A549 (cell line): Measurements from ENCODE around the gene KCNG2. TPM values are rescaled to one million over a fixed set of nuclear protein-coding genes. Genes with fewer than 3 reads are reported as not detected.

ENCODE experiments used
- ATAC-seq, 2 experiments: fragments of 200-7000 bp in 1 of 2; fragments of >200 bp in 1 of 2; cut with Nextera tagmentation in 1 of 2; cut with Tn5 transposase in 1 of 2; 3 replicates each; pipeline versions ENCODE4 v1.8.0 to v1.9.1; 2018 to 2020; ENCODE audit warnings: mild to moderate bottlenecking in 1 of 2, moderate library complexity in 1 of 2
- CTCF ChIA-PET: fragments of 300-600 bp; sonication (Branson Sonifier 250); formaldehyde crosslinking; extraction: SDS; loops from one replicate; lab custom pipeline; 2021; ENCODE audit warnings: antibody characterized with exemption, inconsistent platforms; lab: Yijun Ruan, JAX
- POLR2A ChIA-PET: fragments of 350-600 bp; formaldehyde crosslinking; extraction: SDS; loops from one replicate; lab custom pipeline; 2021; ENCODE audit warnings: antibody characterized with exemption, inconsistent platforms; lab: Yijun Ruan, JAX
- DNase-seq, 2 experiments: peaks; one replicate each; pipeline versions ENCODE4 v3.0.0 to v3.0.0-alpha.2; 2011 to 2016; ENCODE audit warnings: low read depth in 1 of 2, low spot score in 1 of 2
- FAIRE-seq: peaks from 2 replicates; lab custom pipeline; 2011; peaks lifted over from hg19 to GRCh38; lab: Jason Lieb, UNC
- H3K27ac ChIP-seq, 2 experiments: fragments of >200 bp; sonication (Bioruptor Twin); formaldehyde crosslinking; 3 replicates each; pipeline ENCODE4 v1.5.1; 2016 to 2017
- H3K4me1 ChIP-seq: fragments of >200 bp; sonication (Bioruptor Twin); formaldehyde crosslinking; 3 replicates; pipeline ENCODE4 v1.6.1; 2016
- H3K4me2 ChIP-seq: fragments of >200 bp; sonication (Bioruptor Twin); formaldehyde crosslinking; 3 replicates; pipeline ENCODE4 v1.6.1; 2016
- H3K4me3 ChIP-seq: fragments of >200 bp; sonication (Bioruptor Twin); formaldehyde crosslinking; 3 replicates; pipeline ENCODE4 v1.5.1; 2016
- H3K9me3 ChIP-seq: fragments of >200 bp; sonication (Bioruptor Twin); formaldehyde crosslinking; 3 replicates; pipeline ENCODE4 v1.6.1; 2016
- ATOH8 ChIP-seq: fragments of 250-450 bp; sonication (Bioruptor Pico); IDR thresholded peaks from 2 replicates; pipeline ENCODE4 v1.5.0; 2020; ENCODE audit warnings: low read depth, mild to moderate bottlenecking, moderate library complexity
- BCL3 ChIP-seq: fragments of >200 bp; sonication (Bioruptor Twin); formaldehyde crosslinking; IDR thresholded peaks from 3 replicates; pipeline ENCODE4 v1.6.1; 2016
- CTCF ChIP-seq: fragments of >200 bp; sonication (Bioruptor Twin); formaldehyde crosslinking; IDR thresholded peaks from 3 replicates; pipeline ENCODE4 v1.5.1; 2016
- E2F6 ChIP-seq: IDR thresholded peaks from 2 replicates; pipeline ENCODE4 v1.6.1; 2012; ENCODE audit warnings: low read depth, borderline replicate concordance
- EHMT2 ChIP-seq: fragments of 200-600 bp; sonication (generic); IDR thresholded peaks from 2 replicates; pipeline ENCODE4 v1.6.1; 2016; ENCODE audit warnings: antibody characterized with exemption, low read depth, mild to moderate bottlenecking, moderate library complexity
- ELK1 ChIP-seq: fragments of 150-350 bp; IDR thresholded peaks from 2 replicates; pipeline ENCODE4 v1.6.1; 2014; ENCODE audit warnings: low read depth, mild to moderate bottlenecking, low read length
- GATA3 ChIP-seq: IDR thresholded peaks from 2 replicates; pipeline ENCODE4 v1.6.1; 2012; ENCODE audit warnings: borderline replicate concordance
- HEYL ChIP-seq: fragments of 250-450 bp; sonication (Bioruptor Pico); IDR thresholded peaks from 2 replicates; pipeline ENCODE4 v1.8.0; 2021; ENCODE audit warnings: mild to moderate bottlenecking, moderate library complexity
- MAX ChIP-seq: IDR thresholded peaks from 2 replicates; pipeline ENCODE4 v1.6.1; 2012
- NFE2L2 ChIP-seq: fragments of 150-350 bp; conservative IDR thresholded peaks from 2 replicates; pipeline ENCODE4 v1.6.1; 2014; ENCODE audit warnings: low read length
- NPAS2 ChIP-seq: fragments of 250-450 bp; sonication (Bioruptor Pico); IDR thresholded peaks from 2 replicates; pipeline ENCODE4 v1.8.0; 2022; ENCODE audit warnings: mild to moderate bottlenecking, moderate library complexity, borderline replicate concordance
- NR3C1 ChIP-seq: fragments of >200 bp; sonication (Bioruptor Twin); formaldehyde crosslinking; IDR thresholded peaks from 3 replicates; pipeline ENCODE4 v1.6.1; 2017
- PHF8 ChIP-seq: fragments of 200-600 bp; sonication (generic); IDR thresholded peaks from 2 replicates; pipeline ENCODE4 v1.6.1; 2016; ENCODE audit warnings: low read depth, mild to moderate bottlenecking, antibody characterized with exemption, moderate library complexity, borderline replicate concordance
- RAD21 ChIP-seq, 2 experiments: fragments of >200 bp in 1 of 2; sonication (Bioruptor Twin) in 1 of 2; formaldehyde crosslinking in 1 of 2; IDR thresholded peaks in 1 of 2; conservative IDR thresholded peaks in 1 of 2; 2 replicates in 1 of 2; 3 replicates in 1 of 2; pipeline ENCODE4 v1.6.1; 2012 to 2018; ENCODE audit warnings: inconsistent platforms in 1 of 2
- RARB ChIP-seq: fragments of 250-450 bp; sonication (Bioruptor Pico); IDR thresholded peaks from 2 replicates; pipeline ENCODE4 v1.8.0; 2021; ENCODE audit warnings: mild to moderate bottlenecking, moderate library complexity
- RCOR1 ChIP-seq: fragments of 150-350 bp; IDR thresholded peaks from 2 replicates; pipeline ENCODE4 v1.6.1; 2014; ENCODE audit warnings: antibody characterized with exemption, low read length, low read depth
- TP53 ChIP-seq: fragments of 250-450 bp; sonication (Bioruptor Pico); IDR thresholded peaks from 2 replicates; pipeline ENCODE4 v1.5.0; 2021; ENCODE audit warnings: mild to moderate bottlenecking, moderate library complexity
- USF2 ChIP-seq: fragments of 450-650 bp; IDR thresholded peaks from 2 replicates; pipeline ENCODE4 v1.6.1; 2014; ENCODE audit warnings: antibody characterized with exemption
- ZSCAN20 ChIP-seq: fragments of 250-450 bp; sonication (Bioruptor Pico); IDR thresholded peaks from 2 replicates; pipeline ENCODE4 v1.8.0; 2022; ENCODE audit warnings: mild to moderate bottlenecking, moderate library complexity
- WGBS: methylation state at CpG from one replicate; pipeline ENCODE4 v1.1.6; 2017; ENCODE audit errors: missing lambda C conversion rate; 5-methylcytosine and 5-hydroxymethylcytosine counted together
- polyA plus RNA-seq, 4 experiments: library from polyadenylated mRNA; depleted of rRNA in 3 of 4; stranded (reverse); fragments of >200 nt; fragmentation: RNase III in 1 of 4; extraction: RNeasy Plus Mini Kit Qiagen cat#74134 plus additional on column Dnase treatment in 1 of 4; gene quantifications; 2 replicates in 3 of 4; 3 replicates in 1 of 4; pipeline ENCODE4 v1.2.3, GENCODE V29; 2011 to 2017

The KCNG2 gene
- polyA plus RNA-seq, 2 of the 4 experiments (the other 2 are of a cell fraction) = not detected

GRCh38 chr18:79788734-79789085 lies 9.0 kb upstream of the KCNG2 start:
- H3K4me3 ChIP-seq = no peak overlapping the region
- FAIRE-seq (no peak), ATAC-seq (no peak), DNase-seq (no peak)
- 82% methylated on average over 8 of the region's 27 CpGs for WGBS
- H3K4me2 ChIP-seq = no peak overlapping the region
- peaks cover 7% of the 10 kb centered on the region; the same call in 1 of the 3 replicates for H3K4me1 ChIP-seq
- ChIA-PET CTCF (no interaction called here), POLR2A (no interaction called here)
- H3K9me3 ChIP-seq = no peaks in the 10 kb centered on the region
- H3K27ac ChIP-seq = no peak overlapping the region
- TF ChIP-seq ELK1 = no peak
- no peak for TF ChIP-seq EHMT2
- no peak for TF ChIP-seq USF2
- no peak for TF ChIP-seq NFE2L2
- no peak for TF ChIP-seq ATOH8 (CRISPR knock-in tag)
- TF ChIP-seq BCL3 = no peak
- no peak for TF ChIP-seq NPAS2 (CRISPR knock-in tag)

- no peak for ATAC-seq
- ChIA-PET CTCF (no interaction called here), POLR2A (no interaction called here)
- WGBS = 78% methylated on average over 44 of the region's 54 CpGs
- Histone ChIP-seq H3K4me1 (peaks cover 7% of the 10 kb centered on the region; the same call in 1 of the 3 replicates), H3K4me2 (no peak overlapping the region), H3K9me3 (no peaks in the 10 kb centered on the region), H3K4me3 (no peak overlapping the region), H3K27ac (no peak overlapping the region)
- no peak for DNase-seq
- no peak for FAIRE-seq
- no peak for TF ChIP-seq E2F6
- no peak for TF ChIP-seq NR3C1
- TF ChIP-seq RARB (CRISPR knock-in tag) = no peak
- TF ChIP-seq HEYL = no peak
- no peak for TF ChIP-seq MAX
- no peak for TF ChIP-seq ZSCAN20
These were observed 8.4 kb upstream of the KCNG2 start for GRCh38 chr18:79789091-79789891.

GRCh38 chr18:79789901-79790890 lies 7.5 kb upstream of the KCNG2 start:
- Histone ChIP-seq H3K4me1 (peaks cover 7% of the 10 kb centered on the region; the same call in 1 of the 3 replicates), H3K4me2 (no peak overlapping the region), H3K9me3 (no peaks in the 10 kb centered on the region), H3K4me3 (no peak overlapping the region), H3K27ac (no peak overlapping the region; a peak in 2 of 6 replicates)
- TF ChIP-seq PHF8 (no peak), RARB (CRISPR knock-in tag) (no peak), RAD21 (conservative IDR thresholded peaks at IDR 0.05 in 1 of 2, IDR thresholded peaks at IDR 0.05 in 1 of 2) (no peak), TP53 (CRISPR knock-in tag) (no peak), GATA3 (no peak), CTCF (no peak), ELK1 (no peak), RCOR1 (no peak)
- ChIA-PET CTCF (no interaction called here), POLR2A (no interaction called here)
- ATAC-seq = no peak
- WGBS = 79% methylated on average over 37 of the region's 46 CpGs
- no peak for FAIRE-seq
- no peak for DNase-seq
